ENCODE data around the gene SCAMP2.

DNA sequence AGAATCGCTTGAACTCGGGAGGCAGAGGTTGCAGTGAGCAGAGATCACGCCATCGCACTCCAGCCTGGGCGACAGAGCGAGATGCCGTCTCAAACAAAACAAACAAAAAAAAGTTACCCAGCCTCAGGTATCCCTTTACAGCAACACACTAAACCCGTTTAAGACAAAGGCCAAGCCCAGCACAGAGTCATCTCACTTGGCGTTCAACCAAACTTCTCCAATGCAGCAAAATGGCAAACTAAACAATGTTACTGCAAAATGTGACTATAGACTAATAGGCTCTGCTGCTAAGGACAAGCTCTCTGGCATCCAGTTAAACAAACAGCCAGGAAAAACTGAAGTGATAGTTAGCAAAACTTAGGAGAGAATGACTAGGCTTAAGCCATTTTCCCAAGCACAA, 39.9 kb upstream of the SCAMP2 start:
- TF ChIP-seq ZNF565 (CRISPR knock-in tag; conservative IDR thresholded peaks at IDR 0.05; ENCODE audit: low read depth): no peak
- TF ChIP-seq GLIS3 (CRISPR knock-in tag; IDR thresholded peaks at IDR 0.05): no peak
- TF ChIP-seq, protein P1, sequence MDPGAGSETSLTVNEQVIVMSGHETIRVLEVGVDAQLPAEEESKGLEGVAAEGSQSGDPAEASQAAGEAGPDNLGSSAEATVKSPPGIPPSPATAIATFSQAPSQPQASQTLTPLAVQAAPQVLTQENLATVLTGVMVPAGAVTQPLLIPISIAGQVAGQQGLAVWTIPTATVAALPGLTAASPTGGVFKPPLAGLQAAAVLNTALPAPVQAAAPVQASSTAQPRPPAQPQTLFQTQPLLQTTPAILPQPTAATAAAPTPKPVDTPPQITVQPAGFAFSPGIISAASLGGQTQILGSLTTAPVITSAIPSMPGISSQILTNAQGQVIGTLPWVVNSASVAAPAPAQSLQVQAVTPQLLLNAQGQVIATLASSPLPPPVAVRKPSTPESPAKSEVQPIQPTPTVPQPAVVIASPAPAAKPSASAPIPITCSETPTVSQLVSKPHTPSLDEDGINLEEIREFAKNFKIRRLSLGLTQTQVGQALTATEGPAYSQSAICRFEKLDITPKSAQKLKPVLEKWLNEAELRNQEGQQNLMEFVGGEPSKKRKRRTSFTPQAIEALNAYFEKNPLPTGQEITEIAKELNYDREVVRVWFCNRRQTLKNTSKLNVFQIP (CRISPR knock-in tag; IDR thresholded peaks at IDR 0.05; ENCODE audit: borderline replicate concordance, low read depth): no peak
- no peak for TF ChIP-seq TOX (CRISPR knock-in tag; IDR thresholded peaks at IDR 0.05; ENCODE audit: borderline replicate concordance)
- TF ChIP-seq ZNF8 (CRISPR knock-in tag; IDR thresholded peaks at IDR 0.05): no peak
- TF ChIP-seq, protein P2, sequence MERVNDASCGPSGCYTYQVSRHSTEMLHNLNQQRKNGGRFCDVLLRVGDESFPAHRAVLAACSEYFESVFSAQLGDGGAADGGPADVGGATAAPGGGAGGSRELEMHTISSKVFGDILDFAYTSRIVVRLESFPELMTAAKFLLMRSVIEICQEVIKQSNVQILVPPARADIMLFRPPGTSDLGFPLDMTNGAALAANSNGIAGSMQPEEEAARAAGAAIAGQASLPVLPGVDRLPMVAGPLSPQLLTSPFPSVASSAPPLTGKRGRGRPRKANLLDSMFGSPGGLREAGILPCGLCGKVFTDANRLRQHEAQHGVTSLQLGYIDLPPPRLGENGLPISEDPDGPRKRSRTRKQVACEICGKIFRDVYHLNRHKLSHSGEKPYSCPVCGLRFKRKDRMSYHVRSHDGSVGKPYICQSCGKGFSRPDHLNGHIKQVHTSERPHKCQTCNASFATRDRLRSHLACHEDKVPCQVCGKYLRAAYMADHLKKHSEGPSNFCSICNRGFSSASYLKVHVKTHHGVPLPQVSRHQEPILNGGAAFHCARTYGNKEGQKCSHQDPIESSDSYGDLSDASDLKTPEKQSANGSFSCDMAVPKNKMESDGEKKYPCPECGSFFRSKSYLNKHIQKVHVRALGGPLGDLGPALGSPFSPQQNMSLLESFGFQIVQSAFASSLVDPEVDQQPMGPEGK (CRISPR knock-in tag; IDR thresholded peaks at IDR 0.05; ENCODE audit: borderline replicate concordance): no peak
- TF ChIP-seq ARNTL (CRISPR knock-in tag; IDR thresholded peaks at IDR 0.05; ENCODE audit: borderline replicate concordance, low read depth): no peak
- TF ChIP-seq, protein P3, sequence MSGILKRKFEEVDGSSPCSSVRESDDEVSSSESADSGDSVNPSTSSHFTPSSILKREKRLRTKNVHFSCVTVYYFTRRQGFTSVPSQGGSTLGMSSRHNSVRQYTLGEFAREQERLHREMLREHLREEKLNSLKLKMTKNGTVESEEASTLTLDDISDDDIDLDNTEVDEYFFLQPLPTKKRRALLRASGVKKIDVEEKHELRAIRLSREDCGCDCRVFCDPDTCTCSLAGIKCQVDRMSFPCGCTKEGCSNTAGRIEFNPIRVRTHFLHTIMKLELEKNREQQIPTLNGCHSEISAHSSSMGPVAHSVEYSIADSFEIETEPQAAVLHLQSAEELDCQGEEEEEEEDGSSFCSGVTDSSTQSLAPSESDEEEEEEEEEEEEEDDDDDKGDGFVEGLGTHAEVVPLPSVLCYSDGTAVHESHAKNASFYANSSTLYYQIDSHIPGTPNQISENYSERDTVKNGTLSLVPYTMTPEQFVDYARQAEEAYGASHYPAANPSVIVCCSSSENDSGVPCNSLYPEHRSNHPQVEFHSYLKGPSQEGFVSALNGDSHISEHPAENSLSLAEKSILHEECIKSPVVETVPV (CRISPR knock-in tag; IDR thresholded peaks at IDR 0.05): no peak
- no peak for TF ChIP-seq ZFP30 (CRISPR knock-in tag; IDR thresholded peaks at IDR 0.05)
- no peak for TF ChIP-seq RARB (CRISPR knock-in tag; IDR thresholded peaks at IDR 0.05)
- TF ChIP-seq PPARA (CRISPR knock-in tag; IDR thresholded peaks at IDR 0.05; ENCODE audit: borderline replicate concordance): no peak
- no peak for TF ChIP-seq ISL1 (CRISPR knock-in tag; IDR thresholded peaks at IDR 0.05)

Data from SK-N-SH treated with all-trans-retinoic acid at 6 μM for 48 hours (cell line).